ENCODE results near the gene P2RY6. TPM values are rescaled to one million over a fixed set of nuclear protein-coding genes. Genes with fewer than 3 reads are reported as not detected.
A peak's percentile ranks its signal among the peaks of the same experiment; 100 is the strongest.

The P2RY6 gene
- total RNA-seq, 4 donors from 2014 or later: 0.93 to 4.0 (median 2.8) TPM

DNA sequence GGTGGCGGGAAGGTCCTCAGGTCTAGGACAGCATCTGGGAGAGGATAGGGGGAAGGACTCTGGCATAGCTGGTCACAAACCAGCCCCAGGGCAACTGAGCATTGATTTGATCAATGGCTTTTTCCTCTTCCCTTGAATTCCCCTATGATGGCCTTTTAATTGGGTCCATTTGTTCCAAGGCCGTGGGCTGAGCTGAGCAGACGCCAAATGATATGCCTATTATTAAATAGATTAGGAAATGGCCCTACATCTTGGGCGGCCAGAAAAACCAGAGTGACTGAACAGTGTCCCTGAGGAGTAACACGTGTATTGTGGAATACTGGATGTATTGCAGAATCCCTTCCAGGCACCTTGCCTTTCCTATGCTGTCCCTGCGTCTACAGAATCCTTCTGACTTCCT is 26.7 kb upstream of the P2RY6 start:
- intact Hi-C loops (cut with DNase I): no loop called here
- no peak overlapping the region for H3K27ac ChIP-seq
- no peaks in the 10 kb centered on the region for H3K27me3 ChIP-seq
- H3K4me1 ChIP-seq: peaks cover 5 to 17% of the 10 kb centered on the region in 2 donors
- TF ChIP-seq POLR2A (IDR thresholded peaks at IDR 0.05): no peak
- TF ChIP-seq, protein P1, sequence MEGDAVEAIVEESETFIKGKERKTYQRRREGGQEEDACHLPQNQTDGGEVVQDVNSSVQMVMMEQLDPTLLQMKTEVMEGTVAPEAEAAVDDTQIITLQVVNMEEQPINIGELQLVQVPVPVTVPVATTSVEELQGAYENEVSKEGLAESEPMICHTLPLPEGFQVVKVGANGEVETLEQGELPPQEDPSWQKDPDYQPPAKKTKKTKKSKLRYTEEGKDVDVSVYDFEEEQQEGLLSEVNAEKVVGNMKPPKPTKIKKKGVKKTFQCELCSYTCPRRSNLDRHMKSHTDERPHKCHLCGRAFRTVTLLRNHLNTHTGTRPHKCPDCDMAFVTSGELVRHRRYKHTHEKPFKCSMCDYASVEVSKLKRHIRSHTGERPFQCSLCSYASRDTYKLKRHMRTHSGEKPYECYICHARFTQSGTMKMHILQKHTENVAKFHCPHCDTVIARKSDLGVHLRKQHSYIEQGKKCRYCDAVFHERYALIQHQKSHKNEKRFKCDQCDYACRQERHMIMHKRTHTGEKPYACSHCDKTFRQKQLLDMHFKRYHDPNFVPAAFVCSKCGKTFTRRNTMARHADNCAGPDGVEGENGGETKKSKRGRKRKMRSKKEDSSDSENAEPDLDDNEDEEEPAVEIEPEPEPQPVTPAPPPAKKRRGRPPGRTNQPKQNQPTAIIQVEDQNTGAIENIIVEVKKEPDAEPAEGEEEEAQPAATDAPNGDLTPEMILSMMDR (IDR thresholded peaks at IDR 0.05): no peak
- H3K4me3 ChIP-seq (replicated peaks in 1 of 3): no peak overlapping the region
- no peaks in the 10 kb centered on the region for H3K9me3 ChIP-seq
- no peak for DNase-seq
- H3K36me3 ChIP-seq: no peaks in the 10 kb centered on the region
- 77 to 86% methylated on average over 6 of the region's 6 CpGs for WGBS, 2 donors

DNA sequence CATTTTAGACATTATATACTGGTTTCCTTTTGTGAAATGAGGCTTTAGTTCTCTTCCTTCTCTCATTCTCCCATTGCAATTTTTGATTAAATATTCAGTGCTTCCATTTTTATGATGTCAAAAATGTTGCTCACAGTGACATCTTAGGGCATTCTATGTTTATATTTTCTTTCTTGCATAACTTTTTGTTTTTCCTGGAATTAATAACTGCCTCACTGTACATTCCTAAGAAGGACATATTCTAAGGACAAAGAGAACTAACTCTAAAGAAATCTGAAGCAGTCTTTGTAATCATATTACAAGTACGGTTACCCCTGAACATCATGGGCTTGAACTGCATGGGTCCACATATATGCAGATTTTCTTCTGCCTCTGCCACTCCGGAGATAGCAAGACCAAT is 25.8 kb upstream of the P2RY6 start:
- H3K27me3 ChIP-seq: no peaks in the 10 kb centered on the region
- no peaks in the 10 kb centered on the region for H3K9me3 ChIP-seq
- TF ChIP-seq, protein P1 (IDR thresholded peaks at IDR 0.05): no peak
- TF ChIP-seq POLR2A (IDR thresholded peaks at IDR 0.05): no peak
- H3K36me3 ChIP-seq: no peaks in the 10 kb centered on the region
- WGBS, 2 donors: 86 to 88% methylated on average over 2 of the region's 2 CpGs
- intact Hi-C loops (cut with DNase I): no loop called here
- no peak overlapping the region for H3K27ac ChIP-seq
- no peak overlapping the region for H3K4me3 ChIP-seq (replicated peaks in 1 of 3)
- H3K4me1 ChIP-seq: peaks cover 5 to 10% of the 10 kb centered on the region in 2 donors
- no peak for DNase-seq

DNA sequence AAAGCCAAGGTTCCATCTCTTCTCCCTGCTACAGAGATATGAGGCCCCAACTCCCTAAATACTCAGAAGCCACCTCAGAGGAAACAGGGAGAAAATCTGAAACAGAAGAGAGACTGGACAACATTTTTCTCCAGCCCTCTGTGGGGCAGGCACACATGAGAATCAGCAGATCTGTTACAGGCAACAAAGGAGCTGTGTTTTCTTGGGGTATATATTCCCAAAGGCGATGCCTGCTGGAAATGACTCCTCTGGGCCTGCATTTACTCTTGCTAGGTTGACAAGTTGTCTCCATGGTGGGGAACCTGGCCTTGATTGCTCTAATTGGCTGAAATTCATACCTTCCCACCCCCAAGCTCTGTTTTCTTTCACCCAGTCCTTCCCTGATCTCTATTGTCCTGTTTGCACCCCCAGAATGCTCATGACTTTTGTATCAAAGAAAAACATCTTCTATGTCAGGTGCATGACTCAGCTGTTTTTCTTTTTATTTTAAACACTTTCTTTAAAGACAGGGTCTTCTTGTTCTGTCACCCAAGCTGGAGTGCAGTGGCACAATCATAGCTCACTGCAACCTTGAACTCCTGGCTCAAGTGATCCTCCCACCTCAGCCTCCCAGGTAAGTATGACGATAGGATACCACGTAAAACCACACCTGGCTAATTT is 23.5 kb upstream of the P2RY6 start:
- peak overlapping the region in 1 of 3 donors; percentile 3 for H3K27ac ChIP-seq
- no peaks in the 10 kb centered on the region for H3K27me3 ChIP-seq
- no peak for DNase-seq
- H3K36me3 ChIP-seq: no peaks in the 10 kb centered on the region
- H3K4me1 ChIP-seq: peaks cover 0 to 3% of the 10 kb centered on the region in 2 donors
- 94 to 98% methylated on average over 3 of the region's 3 CpGs for WGBS, 2 donors
- no peaks in the 10 kb centered on the region for H3K9me3 ChIP-seq
- intact Hi-C loops (cut with DNase I): no loop called here
- TF ChIP-seq, protein P1 (IDR thresholded peaks at IDR 0.05): no peak
- no peak for TF ChIP-seq POLR2A (IDR thresholded peaks at IDR 0.05)
- H3K4me3 ChIP-seq (replicated peaks in 1 of 3): no peak overlapping the region

DNA sequence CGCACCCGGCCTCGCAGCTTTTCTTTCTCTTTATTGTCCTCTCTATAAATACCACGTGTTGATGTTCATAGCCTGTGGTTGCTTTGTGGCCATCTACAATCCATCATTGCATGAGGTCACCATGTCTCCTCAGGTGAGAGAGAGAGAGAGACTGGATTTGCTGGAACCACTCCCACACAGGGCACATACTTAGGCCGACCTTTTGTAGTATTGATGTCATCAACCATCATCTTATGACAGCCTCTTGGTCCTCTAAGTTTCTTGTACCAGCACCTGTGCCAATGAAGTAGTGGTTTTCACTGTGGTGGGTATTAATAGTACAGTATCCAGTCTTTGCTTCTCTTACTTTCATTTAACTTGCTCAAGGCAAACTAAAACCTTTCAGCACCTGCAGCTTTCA is 22.8 kb upstream of the P2RY6 start:
- intact Hi-C loops (cut with DNase I): no loop called here
- 83 to 89% methylated on average over 5 of the region's 5 CpGs for WGBS, 2 donors
- TF ChIP-seq, protein P1 (IDR thresholded peaks at IDR 0.05): no peak
- no peak for TF ChIP-seq POLR2A (IDR thresholded peaks at IDR 0.05)
- Histone ChIP-seq H3K4me3 (replicated peaks in 1 of 3) (no peak overlapping the region), H3K27ac (no peak overlapping the region), H3K9me3 (no peaks in the 10 kb centered on the region), H3K4me1 (peaks cover 0 to 3% of the 10 kb centered on the region in 2 donors), H3K36me3 (no peaks in the 10 kb centered on the region), H3K27me3 (no peaks in the 10 kb centered on the region)
- no peak for DNase-seq

DNA sequence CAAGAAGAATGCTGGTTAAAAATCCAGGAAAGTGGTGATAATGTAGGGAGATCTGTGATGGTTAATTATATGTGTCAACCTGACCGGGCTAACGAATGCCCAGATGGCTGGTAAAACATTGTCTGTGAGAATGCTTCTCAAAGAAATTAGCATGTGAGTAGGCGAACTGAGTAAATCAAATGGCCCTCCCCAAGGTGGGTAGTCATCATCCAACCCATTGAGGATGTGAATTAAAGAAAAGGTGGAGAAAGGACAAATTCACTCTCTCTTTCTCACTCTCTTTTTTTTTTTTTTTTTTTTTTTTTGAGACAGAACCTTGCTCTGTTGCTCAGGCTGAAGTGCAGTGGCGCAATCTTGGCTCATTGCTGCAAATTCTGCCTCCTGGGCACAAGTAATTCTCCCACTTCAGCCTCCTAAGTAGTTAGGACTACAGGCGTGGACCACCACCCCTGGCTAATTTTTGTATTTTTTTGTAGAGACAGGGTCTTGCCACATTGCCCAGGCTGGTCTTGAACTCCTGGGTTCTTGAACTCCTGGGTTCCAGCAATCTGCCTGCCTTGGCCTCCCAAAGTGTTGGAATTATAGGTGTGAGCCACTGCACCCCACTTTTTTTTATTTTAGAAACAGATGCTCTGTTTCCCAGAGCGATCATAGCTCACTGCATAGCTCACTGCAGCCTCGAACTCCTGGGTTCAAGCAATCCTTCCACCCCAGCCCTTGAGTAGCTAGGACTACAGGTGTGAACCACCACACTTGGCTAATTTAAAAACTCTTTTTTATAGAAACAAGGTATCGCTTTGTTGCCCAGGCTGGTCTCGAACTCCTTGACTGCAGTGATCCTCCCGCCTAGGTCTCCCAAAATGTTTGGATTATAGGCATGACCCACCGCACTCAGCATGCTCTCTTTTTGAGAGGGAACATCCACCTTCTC is 22.0 kb upstream of the P2RY6 start:
- no peaks in the 10 kb centered on the region for H3K27me3 ChIP-seq
- no peak overlapping the region for H3K27ac ChIP-seq
- peak; percentile 42 to 48 for DNase-seq
- intact Hi-C loops (cut with DNase I): no loop called here
- WGBS, 2 donors: 92% methylated on average over 11 of the region's 11 CpGs
- TF ChIP-seq POLR2A (IDR thresholded peaks at IDR 0.05): no peak
- TF ChIP-seq, protein P1 (IDR thresholded peaks at IDR 0.05): no peak
- no peaks in the 10 kb centered on the region for H3K9me3 ChIP-seq
- no peaks in the 10 kb centered on the region for H3K36me3 ChIP-seq
- H3K4me1 ChIP-seq: peaks cover 0 to 3% of the 10 kb centered on the region in 2 donors
- H3K4me3 ChIP-seq (replicated peaks in 1 of 3): no peak overlapping the region

Data from thyroid gland (tissue), 4 donors.